ENCODE results near the gene AMDHD1. TPM values are rescaled to one million over a fixed set of nuclear protein-coding genes. Genes with fewer than 3 reads are reported as not detected.

The AMDHD1 gene
- total RNA-seq, 1 donor from 2014 or later, result 2.2 TPM

DNA sequence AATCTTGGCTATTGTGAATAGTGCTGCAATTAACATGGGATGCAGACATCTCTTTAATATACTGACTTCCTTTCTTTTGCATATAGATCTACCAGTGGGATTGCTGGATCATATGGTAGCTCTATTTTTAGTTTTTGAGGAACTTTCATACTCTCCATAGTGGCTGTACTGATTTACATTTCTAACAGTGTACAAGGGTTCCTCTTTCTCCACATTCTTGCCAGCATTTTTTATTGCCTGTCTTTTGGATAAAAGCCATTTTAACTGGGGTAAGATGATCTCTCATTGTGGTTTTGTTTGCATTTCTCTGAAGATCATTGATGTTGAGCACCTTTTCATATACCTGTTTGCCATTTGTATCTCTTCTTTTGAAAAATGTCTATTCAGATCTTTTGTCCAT, 8.4 kb downstream of the AMDHD1 start:
- H3K4me3 ChIP-seq, result no peak overlapping the region
- no peaks in the 10 kb centered on the region for H3K79me2 ChIP-seq (ENCODE audit: low read depth)
- Mint-ChIP-seq H3K27ac (no peak overlapping the region), H3K27me3 (ENCODE audit: insufficient read depth, low read depth) (peaks cover 2% of the 10 kb centered on the region), H3K36me3 (no peaks in the 10 kb centered on the region), H3K9me3 (peaks cover 2% of the 10 kb centered on the region), H3K4me3 (no peak overlapping the region), H3K4me1 (peaks cover 9% of the 10 kb centered on the region)
- no peaks in the 10 kb centered on the region for H3K9me3 ChIP-seq (ENCODE audit: low read depth)
- no peaks in the 10 kb centered on the region for H3K36me3 ChIP-seq
- H3K9ac ChIP-seq, result no peak overlapping the region
- no peak overlapping the region for H3K27ac ChIP-seq
- H4K20me1 ChIP-seq (ENCODE audit: low read depth), result no peaks in the 10 kb centered on the region
- no peak overlapping the region for H2AFZ ChIP-seq (replicated peaks)
- H3K4me1 ChIP-seq, result peaks cover 49% of the 10 kb centered on the region
- H3K27me3 ChIP-seq, result no peaks in the 10 kb centered on the region
- no peak for DNase-seq (ENCODE audit: low spot score)
- TF ChIP-seq EZH2phosphoT487 (IDR thresholded peaks at IDR 0.05) (no peak), EZH2 (IDR thresholded peaks at IDR 0.05) (no peak)
- peaks cover 37% of the 10 kb centered on the region for H3F3A ChIP-seq (ENCODE audit: low read depth)
- H3K4me2 ChIP-seq, result no peak overlapping the region

DNA sequence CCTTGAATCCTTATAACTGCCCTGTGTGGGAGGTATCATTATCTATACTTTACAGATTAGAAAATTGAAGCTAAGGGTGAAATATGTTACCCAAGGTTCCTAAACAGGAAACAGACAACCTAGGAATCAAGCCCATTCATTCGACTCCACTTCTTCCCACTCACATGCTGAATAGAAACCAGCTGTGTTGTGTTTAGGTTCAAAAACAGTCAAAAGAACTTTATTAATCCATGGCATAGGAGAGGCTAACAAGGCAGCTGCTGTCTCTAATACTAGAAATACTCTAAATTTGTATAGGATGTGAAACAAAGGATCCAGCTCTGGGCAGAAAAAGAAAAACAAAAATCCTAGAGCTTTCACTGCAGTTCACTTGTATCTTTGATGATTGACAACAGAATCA, 9.9 kb downstream of the AMDHD1 start:
- Histone ChIP-seq H3K4me1 (peaks cover 59% of the 10 kb centered on the region), H3K9me3 (ENCODE audit: low read depth) (no peaks in the 10 kb centered on the region), H3K27me3 (no peaks in the 10 kb centered on the region), H4K20me1 (ENCODE audit: low read depth) (no peaks in the 10 kb centered on the region), H3K27ac (no peak overlapping the region), H3K4me2 (no peak overlapping the region), H3K9ac (no peak overlapping the region), H3K36me3 (no peaks in the 10 kb centered on the region), H2AFZ (replicated peaks) (no peak overlapping the region), H3F3A (ENCODE audit: low read depth) (peaks cover 52% of the 10 kb centered on the region), H3K79me2 (ENCODE audit: low read depth) (no peaks in the 10 kb centered on the region), H3K4me3 (no peak overlapping the region)
- no peaks in the 10 kb centered on the region for H3K36me3 Mint-ChIP-seq
- H3K4me1 Mint-ChIP-seq, result peaks cover 16% of the 10 kb centered on the region
- no peak overlapping the region for H3K27ac Mint-ChIP-seq
- no peak for TF ChIP-seq EZH2phosphoT487 (IDR thresholded peaks at IDR 0.05)
- no peak for TF ChIP-seq EZH2 (IDR thresholded peaks at IDR 0.05)
- TF ChIP-seq, protein P1, sequence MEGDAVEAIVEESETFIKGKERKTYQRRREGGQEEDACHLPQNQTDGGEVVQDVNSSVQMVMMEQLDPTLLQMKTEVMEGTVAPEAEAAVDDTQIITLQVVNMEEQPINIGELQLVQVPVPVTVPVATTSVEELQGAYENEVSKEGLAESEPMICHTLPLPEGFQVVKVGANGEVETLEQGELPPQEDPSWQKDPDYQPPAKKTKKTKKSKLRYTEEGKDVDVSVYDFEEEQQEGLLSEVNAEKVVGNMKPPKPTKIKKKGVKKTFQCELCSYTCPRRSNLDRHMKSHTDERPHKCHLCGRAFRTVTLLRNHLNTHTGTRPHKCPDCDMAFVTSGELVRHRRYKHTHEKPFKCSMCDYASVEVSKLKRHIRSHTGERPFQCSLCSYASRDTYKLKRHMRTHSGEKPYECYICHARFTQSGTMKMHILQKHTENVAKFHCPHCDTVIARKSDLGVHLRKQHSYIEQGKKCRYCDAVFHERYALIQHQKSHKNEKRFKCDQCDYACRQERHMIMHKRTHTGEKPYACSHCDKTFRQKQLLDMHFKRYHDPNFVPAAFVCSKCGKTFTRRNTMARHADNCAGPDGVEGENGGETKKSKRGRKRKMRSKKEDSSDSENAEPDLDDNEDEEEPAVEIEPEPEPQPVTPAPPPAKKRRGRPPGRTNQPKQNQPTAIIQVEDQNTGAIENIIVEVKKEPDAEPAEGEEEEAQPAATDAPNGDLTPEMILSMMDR (IDR thresholded peaks at IDR 0.05), result no peak
- H3K4me3 Mint-ChIP-seq, result no peak overlapping the region
- H3K9me3 Mint-ChIP-seq, result peaks cover 2% of the 10 kb centered on the region
- peaks cover 2% of the 10 kb centered on the region for H3K27me3 Mint-ChIP-seq (ENCODE audit: insufficient read depth, low read depth)
- DNase-seq (ENCODE audit: low spot score), result no peak

DNA sequence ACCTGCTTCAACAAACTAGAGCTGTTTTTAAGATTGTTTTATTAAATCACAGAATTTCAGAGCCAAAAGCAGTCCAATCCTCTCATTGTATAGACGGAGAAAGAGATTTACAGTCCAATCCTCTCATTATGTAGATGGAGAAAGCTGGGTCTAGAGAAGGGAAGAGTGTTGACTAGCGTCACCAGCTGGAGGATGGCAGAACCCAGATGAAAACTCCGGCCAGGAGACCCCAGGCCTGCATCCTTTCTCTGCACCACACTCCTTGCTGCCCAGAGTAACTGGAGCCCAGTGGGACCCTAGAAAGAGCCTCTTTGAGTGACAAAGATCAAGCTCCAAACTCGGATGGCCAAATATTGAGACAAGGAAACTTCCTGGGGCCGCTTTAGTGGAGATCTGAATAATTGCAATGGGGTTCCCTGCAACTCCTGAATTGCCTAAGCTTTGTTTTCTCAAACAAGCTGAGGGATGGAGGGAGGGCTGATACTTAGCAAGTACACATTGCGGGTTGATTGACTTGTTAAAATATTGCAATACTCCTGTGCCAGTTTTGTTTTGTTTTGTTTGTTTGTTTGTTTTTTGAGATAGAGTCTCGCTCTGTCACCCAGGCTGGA, 12.5 kb downstream of the AMDHD1 start:
- Mint-ChIP-seq H3K27me3 (ENCODE audit: insufficient read depth, low read depth) (peaks cover 2% of the 10 kb centered on the region), H3K27ac (peak overlapping the region; percentile 29), H3K4me1 (peaks cover 19% of the 10 kb centered on the region), H3K9me3 (peaks cover 2% of the 10 kb centered on the region), H3K4me3 (no peak overlapping the region), H3K36me3 (no peaks in the 10 kb centered on the region)
- H3K4me2 ChIP-seq, result no peak overlapping the region
- no peaks in the 10 kb centered on the region for H4K20me1 ChIP-seq (ENCODE audit: low read depth)
- no peaks in the 10 kb centered on the region for H3K9me3 ChIP-seq (ENCODE audit: low read depth)
- H3K79me2 ChIP-seq (ENCODE audit: low read depth), result no peaks in the 10 kb centered on the region
- no peak overlapping the region for H3K4me3 ChIP-seq
- peaks cover 43% of the 10 kb centered on the region for H3K4me1 ChIP-seq
- H2AFZ ChIP-seq (replicated peaks), result peak overlapping the region; percentile 74
- H3K36me3 ChIP-seq, result no peaks in the 10 kb centered on the region
- no peak overlapping the region for H3K9ac ChIP-seq
- peak; percentile 19 for DNase-seq (ENCODE audit: low spot score)
- H3F3A ChIP-seq (ENCODE audit: low read depth), result peaks cover 36% of the 10 kb centered on the region
- no peaks in the 10 kb centered on the region for H3K27me3 ChIP-seq
- TF ChIP-seq, protein P1 (IDR thresholded peaks at IDR 0.05), result no peak
- no peak for TF ChIP-seq EZH2phosphoT487 (IDR thresholded peaks at IDR 0.05)
- TF ChIP-seq EZH2 (IDR thresholded peaks at IDR 0.05), result no peak
- H3K27ac ChIP-seq, result peak overlapping the region; percentile 26

DNA sequence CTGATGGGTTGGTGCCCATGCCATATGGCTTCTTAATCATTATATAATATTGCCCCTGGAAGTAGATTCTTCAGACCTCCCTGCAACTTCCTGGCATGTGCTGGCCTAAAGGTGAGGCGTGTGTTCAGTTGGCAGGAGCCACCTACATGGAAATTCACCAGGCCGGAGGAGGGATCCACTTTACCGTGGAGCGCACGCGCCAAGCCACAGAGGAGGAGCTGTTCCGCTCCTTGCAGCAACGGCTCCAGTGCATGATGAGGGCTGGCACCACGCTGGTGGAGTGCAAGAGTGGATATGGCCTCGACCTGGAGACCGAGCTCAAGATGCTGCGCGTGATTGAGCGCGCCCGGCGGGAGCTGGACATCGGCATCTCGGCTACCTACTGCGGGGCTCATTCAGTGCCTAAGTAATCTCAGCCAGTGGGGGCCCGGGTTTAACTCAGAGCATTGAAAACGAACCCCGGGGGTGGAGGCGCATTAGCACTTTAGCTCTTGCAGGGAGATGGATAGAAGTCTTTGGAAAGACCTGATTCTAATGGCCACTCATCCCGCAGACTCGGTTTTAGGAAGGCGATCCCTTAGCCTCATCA, 13.5 kb downstream of the AMDHD1 start:
- peak overlapping the region; percentile 76 for H3K27ac Mint-ChIP-seq
- H3K4me3 Mint-ChIP-seq, result no peak overlapping the region
- H2AFZ ChIP-seq (replicated peaks), result no peak overlapping the region
- no peaks in the 10 kb centered on the region for H3K79me2 ChIP-seq (ENCODE audit: low read depth)
- H3K4me2 ChIP-seq, result peak overlapping the region; percentile 6
- H3K9me3 ChIP-seq (ENCODE audit: low read depth), result no peaks in the 10 kb centered on the region
- no peaks in the 10 kb centered on the region for H4K20me1 ChIP-seq (ENCODE audit: low read depth)
- no peak overlapping the region for H3K9ac ChIP-seq
- H3K27me3 ChIP-seq, result no peaks in the 10 kb centered on the region
- H3K27me3 Mint-ChIP-seq (ENCODE audit: insufficient read depth, low read depth), result peaks cover 2% of the 10 kb centered on the region
- peaks cover 19% of the 10 kb centered on the region for H3K4me1 Mint-ChIP-seq
- no peaks in the 10 kb centered on the region for H3K36me3 ChIP-seq
- H3K27ac ChIP-seq, result peak overlapping the region; percentile 48
- H3K4me1 ChIP-seq, result peaks cover 41% of the 10 kb centered on the region
- DNase-seq (ENCODE audit: low spot score), result peak; percentile 81
- no peak for TF ChIP-seq EZH2phosphoT487 (IDR thresholded peaks at IDR 0.05)
- no peaks in the 10 kb centered on the region for H3K36me3 Mint-ChIP-seq
- H3F3A ChIP-seq (ENCODE audit: low read depth), result peaks cover 34% of the 10 kb centered on the region
- peaks cover 2% of the 10 kb centered on the region for H3K9me3 Mint-ChIP-seq
- H3K4me3 ChIP-seq, result no peak overlapping the region

All from neural progenitor cell (in vitro differentiated cells).